Epithelial cell of proximal tubule (primary cell): ENCODE measurements around the gene PDE4D. TPM values are rescaled to one million over a fixed set of nuclear protein-coding genes. Genes with fewer than 3 reads are reported as not detected.

Experiments
- DNase-seq: peaks from one replicate; pipeline ENCODE4 v3.0.0-alpha.2; 2011; ENCODE audit warnings: low read depth
- H3K4me3 ChIP-seq: 2 replicates; pipeline ENCODE4 v1.5.1; 2011; ENCODE audit warnings: low read depth, mild to moderate bottlenecking, low read length
- CTCF ChIP-seq: conservative IDR thresholded peaks from 2 replicates; pipeline ENCODE4 v1.5.1; 2012; ENCODE audit warnings: low read depth, mild to moderate bottlenecking, low read length
- total RNA-seq: library from RNA; depleted of rRNA; stranded (reverse); fragments of >200 nt; gene quantifications from 2 replicates; pipeline ENCODE4 v1.2.3, GENCODE V29; 2015

PDE4D gene
- total RNA-seq, 1 donor from 2014 or later: 18.4 TPM

GRCh38 chr5:59583810-59584562 is 309.5 kb downstream of the PDE4D start:
- peak overlapping the region; percentile 76 for H3K4me3 ChIP-seq
- DNase-seq: no peak
- TF ChIP-seq CTCF: no peak

GRCh38 chr5:59583151-59583809 is 310.2 kb downstream of the PDE4D start:
- peak overlapping the region; percentile 76 for H3K4me3 ChIP-seq
- TF ChIP-seq CTCF: no peak
- DNase-seq: no peak

GRCh38 chr5:59582746-59583145 is 310.8 kb downstream of the PDE4D start:
- TF ChIP-seq CTCF: peak; percentile 35
- DNase-seq: no peak
- peak overlapping the region; percentile 76 for H3K4me3 ChIP-seq

GRCh38 chr5:59579824-59580167 is 313.7 kb downstream of the PDE4D start:
- TF ChIP-seq CTCF: no peak
- no peak for DNase-seq
- H3K4me3 ChIP-seq: peak overlapping the region; percentile 1

- TF ChIP-seq CTCF: no peak
- peak overlapping the region; percentile 1 for H3K4me3 ChIP-seq
- DNase-seq: no peak
These were observed 314.3 kb downstream of the PDE4D start for GRCh38 chr5:59579101-59579823.

- H3K4me3 ChIP-seq: no peak overlapping the region
- TF ChIP-seq CTCF: no peak
- DNase-seq: no peak
These were observed 316.0 kb downstream of the PDE4D start for GRCh38 chr5:59577485-59577884.
